ENCODE measurements around the gene GRM8. TPM values are rescaled to one million over a fixed set of nuclear protein-coding genes. Genes with fewer than 3 reads are reported as not detected.

GRM8 gene
- total and polyA plus RNA-seq, 9 of the 15 experiments (the other 6 are each of a cell fraction or from before 2014, with no cell fraction given): 0.13 TPM; not detected in 7

GRCh38 chr7:126700807-126701604, 551.7 kb downstream of the GRM8 start (continued):
- TF ChIP-seq REST (IDR thresholded peaks at IDR 0.05; ENCODE audit: borderline replicate concordance): no peak
- no peak for TF ChIP-seq REST (CRISPR knock-in tag; IDR thresholded peaks at IDR 0.05; ENCODE audit: low read depth)
- TF ChIP-seq CSDE1 (IDR thresholded peaks at IDR 0.05): peak in 1 of 2 experiments; percentile 33; a peak in 1 of 4 replicates
- TF ChIP-seq MAFK (IDR thresholded peaks at IDR 0.05; ENCODE audit: low read length): peak; percentile 96
- peak; percentile 88 for TF ChIP-seq CREM (IDR thresholded peaks at IDR 0.05; ENCODE audit: low read depth)
- TF ChIP-seq GTF2A2 (tag; IDR thresholded peaks at IDR 0.05): no peak
- TF ChIP-seq MCM2 (IDR thresholded peaks at IDR 0.05; ENCODE audit: low read depth): no peak
- no peak for TF ChIP-seq ZNF133 (CRISPR knock-in tag; IDR thresholded peaks at IDR 0.05)
- no peak for TF ChIP-seq ELK3 (CRISPR knock-in tag; IDR thresholded peaks at IDR 0.05)
- TF ChIP-seq CHAMP1 (IDR thresholded peaks at IDR 0.05): peak; percentile 26
- TF ChIP-seq NONO (IDR thresholded peaks at IDR 0.05; ENCODE audit: low read depth in 2 of 2, low read length in 1 of 2): no peak
- TF ChIP-seq AFF4 (CRISPR knock-in tag; IDR thresholded peaks at IDR 0.05): no peak

All from K562 (cell line).